ENCODE measurements around the gene MCRIP1.

Gene MCRIP1

GRCh38 chr17:81822996-81823819 is 9.9 kb downstream of the MCRIP1 start:
- no peak for FAIRE-seq
- no peak for DNase-seq (ENCODE audit: insufficient read length, low spot score)

GRCh38 chr17:81822312-81822637 is 10.8 kb downstream of the MCRIP1 start:
- FAIRE-seq (no peak), DNase-seq (ENCODE audit: insufficient read length, low spot score) (no peak)

- no peak for DNase-seq (ENCODE audit: insufficient read length, low spot score)
- FAIRE-seq, result no peak
These were observed 11.3 kb downstream of the MCRIP1 start for GRCh38 chr17:81821603-81822311.

- DNase-seq (ENCODE audit: insufficient read length, low spot score) (no peak), FAIRE-seq (no peak)
These were observed 11.9 kb downstream of the MCRIP1 start for GRCh38 chr17:81821147-81821546.

GRCh38 chr17:81819708-81820107 is 13.4 kb downstream of the MCRIP1 start:
- FAIRE-seq (no peak), DNase-seq (ENCODE audit: insufficient read length, low spot score) (no peak)

GRCh38 chr17:81817758-81818147 is 15.3 kb downstream of the MCRIP1 start:
- FAIRE-seq (no peak), DNase-seq (ENCODE audit: insufficient read length, low spot score) (no peak)

GRCh38 chr17:81815646-81815986 is 17.5 kb downstream of the MCRIP1 start:
- FAIRE-seq, result no peak
- no peak for DNase-seq (ENCODE audit: insufficient read length, low spot score)

GRCh38 chr17:81814748-81815645 is 18.1 kb downstream of the MCRIP1 start:
- FAIRE-seq (no peak), DNase-seq (ENCODE audit: insufficient read length, low spot score) (no peak)

GRCh38 chr17:81813861-81814683 is 19.0 kb downstream of the MCRIP1 start:
- no peak for DNase-seq (ENCODE audit: insufficient read length, low spot score)
- no peak for FAIRE-seq

GRCh38 chr17:81813371-81813684 is 19.8 kb downstream of the MCRIP1 start:
- no peak for DNase-seq (ENCODE audit: insufficient read length, low spot score)
- no peak for FAIRE-seq

- FAIRE-seq (no peak), DNase-seq (ENCODE audit: insufficient read length, low spot score) (no peak)
These were observed 20.3 kb downstream of the MCRIP1 start for GRCh38 chr17:81812571-81813370.

- DNase-seq (ENCODE audit: insufficient read length, low spot score) (no peak), FAIRE-seq (no peak)
These were observed 21.2 kb downstream of the MCRIP1 start for GRCh38 chr17:81811705-81812570.

GRCh38 chr17:81810892-81811704 is 22.0 kb downstream of the MCRIP1 start:
- FAIRE-seq (no peak), DNase-seq (ENCODE audit: insufficient read length, low spot score) (no peak)

- FAIRE-seq (no peak), DNase-seq (ENCODE audit: insufficient read length, low spot score) (no peak)
These were observed 22.6 kb downstream of the MCRIP1 start for GRCh38 chr17:81810476-81810875.

GRCh38 chr17:81809556-81809998 is 23.5 kb downstream of the MCRIP1 start:
- FAIRE-seq, result no peak
- DNase-seq (ENCODE audit: insufficient read length, low spot score), result no peak

- FAIRE-seq (no peak), DNase-seq (ENCODE audit: insufficient read length, low spot score) (no peak)
These were observed 24.1 kb downstream of the MCRIP1 start for GRCh38 chr17:81808778-81809555.

GRCh38 chr17:81807839-81808238 is 25.3 kb downstream of the MCRIP1 start:
- no peak for DNase-seq (ENCODE audit: insufficient read length, low spot score)
- FAIRE-seq, result no peak

Data from GM19239 (cell line).